ENCODE data around the gene CCNY. TPM values are rescaled to one million over a fixed set of nuclear protein-coding genes. Genes with fewer than 3 reads are reported as not detected.

CCNY gene
- total RNA-seq, 1 experiment from 2014 or later, result 59.1 TPM

DNA sequence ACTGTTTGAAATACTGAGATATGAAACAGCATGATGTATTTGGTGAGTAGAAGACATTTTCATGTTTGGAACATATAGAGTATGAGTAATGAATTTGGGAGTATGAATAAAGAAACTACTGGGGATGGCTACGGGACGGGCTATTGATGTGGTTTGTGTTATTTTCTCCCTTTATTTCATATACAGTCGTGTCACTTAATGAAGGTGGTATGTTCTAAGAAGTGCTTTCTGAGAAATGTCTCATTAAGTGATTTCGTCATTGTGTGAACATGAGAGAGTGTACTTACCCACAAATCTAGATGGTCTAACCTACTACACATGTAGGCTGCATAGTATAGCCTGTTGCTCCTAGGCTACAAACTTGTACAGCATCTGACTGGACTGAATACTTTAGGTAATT, 106.3 kb downstream of the CCNY start:
- CTCF ChIA-PET, result no interaction called here
- peaks cover 14% of the 10 kb centered on the region for H3K9me3 Mint-ChIP-seq (ENCODE audit: low read depth, unreplicated experiment)
- no TSS peak for BruUV-seq (replicated peaks)
- no peak overlapping the region for H3K27ac Mint-ChIP-seq (ENCODE audit: unreplicated experiment)
- peaks cover 10% of the 10 kb centered on the region for H3K4me1 Mint-ChIP-seq (ENCODE audit: low read depth, unreplicated experiment)
- no peak overlapping the region for H3K4me3 Mint-ChIP-seq (ENCODE audit: low read depth, unreplicated experiment)
- no peaks in the 10 kb centered on the region for H3K27me3 Mint-ChIP-seq (ENCODE audit: unreplicated experiment)
- peaks cover 8% of the 10 kb centered on the region for H3K36me3 Mint-ChIP-seq (ENCODE audit: insufficient read depth, unreplicated experiment)
- DNase-seq, result no peak
- TF ChIP-seq, protein P1, sequence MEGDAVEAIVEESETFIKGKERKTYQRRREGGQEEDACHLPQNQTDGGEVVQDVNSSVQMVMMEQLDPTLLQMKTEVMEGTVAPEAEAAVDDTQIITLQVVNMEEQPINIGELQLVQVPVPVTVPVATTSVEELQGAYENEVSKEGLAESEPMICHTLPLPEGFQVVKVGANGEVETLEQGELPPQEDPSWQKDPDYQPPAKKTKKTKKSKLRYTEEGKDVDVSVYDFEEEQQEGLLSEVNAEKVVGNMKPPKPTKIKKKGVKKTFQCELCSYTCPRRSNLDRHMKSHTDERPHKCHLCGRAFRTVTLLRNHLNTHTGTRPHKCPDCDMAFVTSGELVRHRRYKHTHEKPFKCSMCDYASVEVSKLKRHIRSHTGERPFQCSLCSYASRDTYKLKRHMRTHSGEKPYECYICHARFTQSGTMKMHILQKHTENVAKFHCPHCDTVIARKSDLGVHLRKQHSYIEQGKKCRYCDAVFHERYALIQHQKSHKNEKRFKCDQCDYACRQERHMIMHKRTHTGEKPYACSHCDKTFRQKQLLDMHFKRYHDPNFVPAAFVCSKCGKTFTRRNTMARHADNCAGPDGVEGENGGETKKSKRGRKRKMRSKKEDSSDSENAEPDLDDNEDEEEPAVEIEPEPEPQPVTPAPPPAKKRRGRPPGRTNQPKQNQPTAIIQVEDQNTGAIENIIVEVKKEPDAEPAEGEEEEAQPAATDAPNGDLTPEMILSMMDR (IDR thresholded peaks at IDR 0.05; ENCODE audit: unreplicated experiment), result no peak
- intact Hi-C loops (cut with micrococcal nuclease; ENCODE audit: unreplicated experiment), result no loop called here

DNA sequence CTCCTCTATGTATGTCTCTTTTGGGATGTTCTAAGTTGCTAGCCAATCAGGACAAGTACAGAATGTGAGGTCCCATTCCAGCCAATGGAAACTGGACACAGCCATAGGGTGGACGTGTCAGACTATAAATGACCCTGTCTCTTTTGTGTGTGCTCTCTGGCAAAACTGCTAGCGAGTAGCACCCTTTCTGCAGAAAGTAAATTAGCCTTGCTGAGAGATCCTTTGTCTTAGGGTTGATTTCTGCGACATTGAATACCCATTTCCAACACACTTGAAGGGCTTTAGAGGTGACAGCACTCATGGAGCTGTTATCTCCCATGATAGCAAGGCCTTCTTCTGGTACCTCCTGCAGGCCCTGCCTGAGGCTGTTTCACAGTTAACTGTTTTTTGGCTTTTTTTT, 107.5 kb downstream of the CCNY start:
- peaks cover 22% of the 10 kb centered on the region for H3K4me1 Mint-ChIP-seq (ENCODE audit: low read depth, unreplicated experiment)
- CTCF ChIA-PET, result no interaction called here
- BruUV-seq (replicated peaks), result no TSS peak
- no peak for DNase-seq
- intact Hi-C loops (cut with micrococcal nuclease; ENCODE audit: unreplicated experiment), result no loop called here
- peaks cover 11% of the 10 kb centered on the region for H3K36me3 Mint-ChIP-seq (ENCODE audit: insufficient read depth, unreplicated experiment)
- no peaks in the 10 kb centered on the region for H3K27me3 Mint-ChIP-seq (ENCODE audit: unreplicated experiment)
- peaks cover 14% of the 10 kb centered on the region for H3K9me3 Mint-ChIP-seq (ENCODE audit: low read depth, unreplicated experiment)
- TF ChIP-seq, protein P1 (IDR thresholded peaks at IDR 0.05; ENCODE audit: unreplicated experiment), result no peak
- no peak overlapping the region for H3K4me3 Mint-ChIP-seq (ENCODE audit: low read depth, unreplicated experiment)
- no peak overlapping the region for H3K27ac Mint-ChIP-seq (ENCODE audit: unreplicated experiment)

DNA sequence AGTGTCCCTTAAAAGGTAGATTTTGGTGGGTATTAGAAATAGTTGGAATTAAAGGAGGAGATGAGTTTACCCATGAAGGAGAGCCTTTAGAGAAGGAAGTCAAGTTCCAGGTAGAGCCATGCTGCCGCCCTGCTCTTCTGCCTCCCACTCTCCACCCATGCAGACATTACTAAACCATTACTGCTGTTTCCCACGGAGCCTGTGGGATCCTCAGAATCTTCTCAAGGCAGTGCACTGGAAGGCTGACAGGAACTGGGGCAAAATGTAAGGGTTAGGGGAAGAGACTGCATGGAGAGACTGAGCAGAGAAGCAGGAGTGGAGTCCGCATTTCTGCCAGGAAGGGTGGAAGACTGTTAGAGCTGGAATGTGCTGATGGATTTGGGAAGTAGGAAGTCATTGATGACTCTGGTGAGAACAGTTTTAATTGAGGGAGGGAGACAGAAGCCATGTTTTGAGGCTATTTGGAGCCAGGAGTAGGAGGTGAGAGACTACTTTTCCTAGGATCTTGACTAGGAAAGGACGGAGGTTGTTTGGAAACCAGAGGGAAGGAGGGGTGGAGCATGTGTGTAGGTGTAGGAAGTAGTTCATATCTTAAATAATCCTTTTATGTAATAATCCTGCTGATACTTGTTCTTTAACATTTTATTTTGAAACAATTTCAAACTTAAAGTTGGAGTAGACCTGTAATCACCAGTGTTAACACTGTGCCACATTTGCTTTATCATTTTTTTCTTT, 109.0 kb downstream of the CCNY start:
- intact Hi-C loops (cut with micrococcal nuclease; ENCODE audit: unreplicated experiment), result no loop called here
- no peak overlapping the region for H3K4me3 Mint-ChIP-seq (ENCODE audit: low read depth, unreplicated experiment)
- H3K9me3 Mint-ChIP-seq (ENCODE audit: low read depth, unreplicated experiment), result peaks cover 10% of the 10 kb centered on the region
- peaks cover 37% of the 10 kb centered on the region for H3K4me1 Mint-ChIP-seq (ENCODE audit: low read depth, unreplicated experiment)
- CTCF ChIA-PET, result no interaction called here
- no peak for DNase-seq
- no peaks in the 10 kb centered on the region for H3K27me3 Mint-ChIP-seq (ENCODE audit: unreplicated experiment)
- no TSS peak for BruUV-seq (replicated peaks)
- TF ChIP-seq, protein P1 (IDR thresholded peaks at IDR 0.05; ENCODE audit: unreplicated experiment), result no peak
- no peak overlapping the region for H3K27ac Mint-ChIP-seq (ENCODE audit: unreplicated experiment)
- peaks cover 14% of the 10 kb centered on the region for H3K36me3 Mint-ChIP-seq (ENCODE audit: insufficient read depth, unreplicated experiment)

DNA sequence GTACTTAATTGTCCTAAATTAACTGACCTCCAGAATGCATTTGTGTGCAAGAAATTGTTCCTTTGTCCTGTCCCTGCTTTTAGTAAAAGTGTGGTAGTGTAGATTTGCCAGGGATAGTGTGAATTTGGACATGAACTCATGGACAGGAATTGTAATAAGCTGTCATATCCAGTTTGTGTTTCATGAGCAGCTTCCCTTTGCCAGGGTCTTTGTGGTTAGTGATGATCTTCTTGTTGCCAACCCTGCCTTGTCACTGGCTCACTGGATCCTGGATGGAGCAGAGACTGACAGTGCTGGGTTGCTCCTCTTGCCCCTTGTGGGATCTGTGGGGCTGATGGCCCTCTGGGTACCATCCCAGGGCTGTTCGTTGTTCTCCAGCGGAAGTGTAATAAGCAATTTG, 110.1 kb downstream of the CCNY start:
- no peak overlapping the region for H3K4me3 Mint-ChIP-seq (ENCODE audit: low read depth, unreplicated experiment)
- CTCF ChIA-PET, result no interaction called here
- no peak for DNase-seq
- H3K36me3 Mint-ChIP-seq (ENCODE audit: insufficient read depth, unreplicated experiment), result peaks cover 14% of the 10 kb centered on the region
- H3K27me3 Mint-ChIP-seq (ENCODE audit: unreplicated experiment), result no peaks in the 10 kb centered on the region
- H3K27ac Mint-ChIP-seq (ENCODE audit: unreplicated experiment), result no peak overlapping the region
- H3K4me1 Mint-ChIP-seq (ENCODE audit: low read depth, unreplicated experiment), result peaks cover 41% of the 10 kb centered on the region
- intact Hi-C loops (cut with micrococcal nuclease; ENCODE audit: unreplicated experiment), result no loop called here
- no TSS peak for BruUV-seq (replicated peaks)
- TF ChIP-seq, protein P1 (IDR thresholded peaks at IDR 0.05; ENCODE audit: unreplicated experiment), result no peak
- H3K9me3 Mint-ChIP-seq (ENCODE audit: low read depth, unreplicated experiment), result peaks cover 10% of the 10 kb centered on the region

Measured in Calu3 (cell line).